CD4-positive, alpha-beta T cell treated with Interleukin-21 for 1 hour (primary cell): ENCODE results near the gene PANK4.
"Not testable (repeated sequence)": the region's sequence is repeated elsewhere in the genome, so short reads cannot be mapped to it uniquely, and the experiment has no call there.

Source experiments
- DNase-seq: peaks from one replicate; pipeline ENCODE4 v3.0.0-alpha.2; 2020

The PANK4 gene

GRCh38 chr1:2558420-2558819 lies 32.0 kb upstream of the PANK4 start:
- DNase-seq, result no peak

DNA sequence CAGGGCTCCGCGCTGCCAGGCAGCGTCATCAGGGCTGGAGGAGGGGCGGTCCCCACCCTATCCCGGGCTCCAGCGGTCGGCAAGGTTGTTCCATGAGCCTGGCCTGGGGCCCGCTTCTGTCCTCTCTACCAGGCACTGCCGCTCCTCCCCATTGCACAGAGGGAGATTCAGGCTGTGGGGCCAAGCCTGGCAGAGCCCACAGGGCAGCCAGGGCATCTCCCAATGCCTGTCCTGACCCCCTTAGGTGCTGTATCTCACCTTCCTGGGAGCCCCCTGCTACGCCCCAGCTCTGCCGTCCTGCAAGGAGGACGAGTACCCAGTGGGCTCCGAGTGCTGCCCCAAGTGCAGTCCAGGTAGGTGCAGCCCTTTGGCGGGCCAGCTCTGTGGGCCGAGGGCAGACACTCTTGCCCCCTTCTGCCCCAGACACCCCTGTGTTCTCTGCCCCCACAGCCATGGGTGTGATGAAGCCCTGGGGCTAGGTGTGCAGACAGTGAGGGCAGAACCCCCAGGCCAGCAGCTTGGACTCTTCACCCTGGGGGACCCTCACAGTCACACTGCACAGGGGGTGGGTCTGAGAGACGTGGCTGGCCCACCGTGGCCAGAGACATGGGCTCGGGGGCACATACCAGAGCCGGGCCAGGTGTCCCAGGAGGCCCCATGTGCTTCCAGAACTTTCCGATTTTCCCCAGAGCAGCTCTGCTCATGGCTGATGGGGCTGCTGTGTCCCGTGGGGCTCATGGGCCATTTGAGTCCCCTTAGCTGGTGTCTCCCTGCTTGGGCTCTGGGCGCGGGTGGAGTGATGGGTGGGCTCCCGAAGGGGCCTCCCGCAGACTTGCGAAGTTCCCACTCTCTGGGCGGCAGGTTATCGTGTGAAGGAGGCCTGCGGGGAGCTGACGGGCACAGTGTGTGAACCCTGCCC lies 31.3 kb upstream of the PANK4 start:
- DNase-seq, result no peak

GRCh38 chr1:2556678-2557481 lies 30.5 kb upstream of the PANK4 start:
- peak; percentile 64 for DNase-seq

DNA sequence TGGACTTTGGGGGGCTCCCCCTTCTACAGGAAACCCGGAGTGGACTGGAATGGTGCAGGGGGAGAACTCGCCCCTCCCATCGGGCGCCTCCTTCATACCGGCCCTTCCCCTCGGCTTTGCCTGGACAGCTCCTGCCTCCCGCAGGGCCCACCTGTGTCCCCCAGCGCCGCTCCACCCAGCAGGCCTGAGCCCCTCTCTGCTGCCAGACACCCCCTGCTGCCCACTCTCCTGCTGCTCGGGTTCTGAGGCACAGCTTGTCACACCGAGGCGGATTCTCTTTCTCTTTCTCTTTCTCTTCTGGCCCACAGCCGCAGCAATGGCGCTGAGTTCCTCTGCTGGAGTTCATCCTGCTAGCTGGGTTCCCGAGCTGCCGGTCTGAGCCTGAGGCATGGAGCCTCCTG lies 29.9 kb upstream of the PANK4 start, which contains the start of gene TNFRSF14:
Gene TNFRSF14 (plus strand): TSS at position 95 of the 401 bp plus-strand sequence. CDS start 294 bp downstream, at position 389.
- DNase-seq, result peak; percentile 83

DNA sequence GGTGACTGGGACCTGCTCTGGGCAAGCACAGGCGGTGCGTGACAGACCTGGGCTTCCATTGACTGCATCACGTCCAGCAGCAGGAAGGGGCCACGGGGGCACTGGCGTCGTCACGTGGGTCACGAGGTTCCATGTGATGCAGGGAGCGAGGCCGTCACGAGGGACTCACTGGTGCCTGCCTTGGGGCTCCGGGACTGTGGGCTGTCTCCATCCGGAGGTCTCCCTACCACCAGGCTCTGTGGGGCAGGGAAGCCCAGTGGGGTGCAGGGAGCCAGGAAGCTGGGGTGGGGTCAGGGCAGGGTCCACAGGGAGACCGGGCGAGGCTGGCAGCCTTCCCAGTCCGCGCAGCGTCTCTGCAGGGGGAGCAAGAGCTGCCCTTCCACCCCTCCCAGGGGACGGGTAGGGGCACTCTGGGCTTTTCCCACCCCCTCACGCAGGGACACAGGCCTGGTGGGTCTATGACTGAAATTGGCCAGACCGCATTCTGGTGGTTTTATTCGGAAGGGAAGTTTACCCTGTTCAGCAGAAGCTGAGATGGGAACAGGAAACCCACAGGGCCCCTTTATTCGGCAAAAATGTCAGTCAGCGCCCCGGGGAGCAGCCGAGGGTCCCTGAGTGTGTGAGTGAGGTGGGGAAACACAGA lies 29.4 kb upstream of the PANK4 start:
- DNase-seq, result peak; percentile 77

DNA sequence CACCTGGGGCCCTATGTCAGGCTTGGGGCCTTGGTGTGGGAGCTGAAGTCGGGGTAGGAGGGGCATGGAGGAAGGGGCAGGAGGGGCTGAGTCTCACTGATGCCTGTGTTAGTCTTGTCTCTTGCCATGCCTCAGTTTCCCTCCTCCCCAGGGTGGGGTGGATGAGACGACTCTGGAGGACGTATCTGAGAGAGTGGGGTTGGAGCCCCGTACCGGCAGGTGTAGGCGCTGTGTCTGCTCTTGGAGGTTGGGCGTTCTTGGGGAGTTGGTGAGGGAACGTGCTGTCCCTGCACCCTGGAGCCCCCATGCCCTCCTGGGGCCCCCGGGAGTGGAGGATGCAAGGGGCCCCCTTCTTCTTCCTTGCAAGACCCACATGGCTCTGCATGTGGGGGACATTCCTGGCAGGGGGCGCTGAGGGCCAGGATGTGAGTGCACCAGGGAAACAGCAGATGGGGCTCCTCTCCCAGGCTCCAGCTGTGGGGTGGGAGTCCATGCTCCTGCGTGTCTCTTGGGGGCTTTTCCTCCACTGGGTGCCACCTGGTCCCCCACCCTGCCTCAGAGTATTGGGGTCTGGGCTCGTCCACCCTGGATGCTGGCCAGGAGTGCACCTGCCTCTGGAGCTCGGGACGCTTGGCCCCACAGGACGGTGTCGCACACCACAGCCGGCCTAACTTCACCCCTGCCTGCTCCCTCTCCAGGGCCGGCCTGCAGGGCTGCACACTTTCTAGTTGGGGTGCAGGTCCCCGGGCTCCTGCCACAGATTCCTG lies 28.4 kb upstream of the PANK4 start:
- peak; percentile 59 for DNase-seq

GRCh38 chr1:2553871-2554620 lies 27.6 kb upstream of the PANK4 start:
- no peak for DNase-seq

DNA sequence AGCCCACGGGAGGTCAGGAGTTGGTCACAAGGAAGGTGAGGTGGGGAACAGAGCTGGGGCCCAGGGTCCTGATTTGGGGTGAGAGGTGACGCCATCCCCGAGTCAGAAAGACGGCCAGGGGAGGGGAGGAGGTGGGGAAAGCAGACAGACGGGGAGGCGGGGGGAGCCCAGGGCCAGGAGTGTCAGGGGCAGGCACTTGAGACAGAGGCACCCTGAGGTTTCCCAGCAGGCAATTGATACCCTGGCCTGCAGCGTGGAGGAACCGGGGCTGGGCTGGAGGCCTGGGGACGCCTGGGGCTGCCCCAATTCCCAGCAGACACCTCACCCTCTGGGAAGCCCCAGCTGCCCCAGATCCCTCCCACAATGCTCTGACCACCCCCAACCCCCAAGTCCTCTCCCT lies 26.7 kb upstream of the PANK4 start:
- DNase-seq, result not testable (repeated sequence)

- DNase-seq, result no peak
Observed at GRCh38 chr1:2552189-2552588, 25.8 kb upstream of the PANK4 start.

- DNase-seq, result not testable (repeated sequence)
Observed at GRCh38 chr1:2551544-2551943, 25.1 kb upstream of the PANK4 start.

DNA sequence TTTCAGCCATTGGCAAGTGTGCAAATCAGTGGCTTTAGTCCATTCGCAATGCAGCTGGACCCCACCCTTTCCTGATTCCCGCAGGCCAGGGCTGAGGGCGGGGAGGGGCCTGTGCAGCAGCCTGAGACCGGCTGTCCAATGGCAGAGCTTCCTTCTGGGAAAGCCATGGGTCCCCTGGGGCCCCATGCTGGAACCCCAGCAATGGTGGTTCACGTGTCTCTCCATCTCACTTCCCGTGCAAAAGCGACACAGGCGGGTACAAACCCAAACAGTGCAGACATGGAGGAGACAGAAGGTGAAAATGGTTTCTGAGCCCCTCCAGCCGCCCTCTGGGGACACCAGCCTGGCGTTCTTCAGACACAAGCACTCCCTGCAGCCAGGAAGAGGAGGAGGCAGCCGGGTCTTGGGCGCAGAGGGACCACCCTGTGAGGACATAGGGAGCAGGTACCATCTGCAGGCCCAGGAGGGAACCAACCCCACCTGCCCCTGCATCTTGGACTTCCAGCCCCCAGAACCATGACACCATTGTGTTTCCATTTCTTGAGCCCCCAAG lies 24.0 kb upstream of the PANK4 start:
- not testable (repeated sequence) for DNase-seq

GRCh38 chr1:2549367-2550029 lies 23.1 kb upstream of the PANK4 start:
- not testable (repeated sequence) for DNase-seq

DNA sequence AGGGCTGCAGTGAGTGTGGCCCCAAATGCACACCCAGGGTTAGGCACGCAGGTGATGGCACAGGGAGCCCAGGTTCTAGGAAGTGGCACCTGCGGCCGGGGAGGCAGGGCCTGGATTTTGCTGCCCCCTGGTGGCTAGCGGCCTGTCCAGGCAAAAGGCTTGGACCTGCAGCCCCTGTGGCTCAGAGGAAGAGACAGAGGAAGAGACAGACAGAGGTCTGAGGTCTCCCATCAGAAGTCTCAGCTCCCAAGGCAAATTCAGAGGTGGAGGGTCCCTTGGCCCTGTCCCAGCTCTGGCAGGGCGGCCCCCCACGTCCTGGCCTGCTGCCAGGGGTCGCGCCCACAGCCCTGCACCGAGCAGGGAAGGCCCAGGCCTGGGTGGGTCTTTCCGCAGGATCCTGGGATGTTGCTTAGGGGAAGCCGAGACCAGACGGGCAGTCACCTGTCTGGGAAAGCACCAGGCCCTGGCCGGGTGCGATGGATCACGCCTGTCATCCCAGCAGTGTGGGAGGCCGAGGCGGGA lies 21.7 kb upstream of the PANK4 start:
- peak; percentile 89 for DNase-seq

GRCh38 chr1:2547210-2548067 lies 21.0 kb upstream of the PANK4 start:
- peak; percentile 58 for DNase-seq

DNA sequence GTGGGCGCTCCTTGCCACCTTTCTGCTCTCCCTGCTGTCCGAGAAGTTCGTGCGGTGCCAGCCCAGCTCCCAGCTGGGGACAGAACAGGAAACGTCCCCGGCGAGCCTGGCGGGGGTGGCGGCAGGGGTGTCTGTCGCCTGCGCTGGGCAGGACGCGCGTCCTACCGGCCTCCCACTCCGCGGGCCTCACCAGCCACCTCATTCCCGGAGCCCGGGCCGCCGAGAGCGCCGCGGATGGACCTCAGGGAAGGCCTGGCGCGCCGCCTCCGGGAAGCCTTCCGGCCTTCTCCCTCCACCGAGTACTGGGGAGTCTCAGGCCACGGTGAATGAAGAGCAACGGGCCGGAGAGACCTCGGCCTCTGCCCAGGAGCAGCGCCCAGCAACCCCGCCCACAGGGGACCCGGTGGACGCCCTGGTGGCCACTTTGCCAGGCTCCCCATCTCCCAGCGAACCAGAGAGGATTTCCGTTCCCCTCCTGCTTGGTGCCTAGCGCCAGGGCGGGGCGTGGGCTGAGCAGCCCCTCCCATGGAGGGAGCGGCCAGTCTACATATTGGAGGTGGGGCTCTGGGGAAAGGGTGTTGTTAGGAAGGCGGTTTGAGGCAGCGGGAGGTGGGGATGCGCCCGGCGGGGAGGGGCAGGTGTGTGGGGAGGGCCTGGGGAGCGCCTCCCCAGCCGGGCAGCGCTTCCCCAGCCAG lies 20.3 kb upstream of the PANK4 start:
- DNase-seq, result peak; percentile 91

- peak; percentile 94 for DNase-seq
Observed at GRCh38 chr1:2545754-2546514, 19.5 kb upstream of the PANK4 start.

GRCh38 chr1:2544875-2545640 lies 18.7 kb upstream of the PANK4 start:
- no peak for DNase-seq
